MV-4-11 (cell line): ENCODE results near the gene IL1RL2.
A peak's percentile ranks its signal among the peaks of the same experiment; 100 is the strongest.

Experiments used
- DNase-seq: peaks from one replicate; lab custom pipeline; 2025; lab: John Stamatoyannopoulos, UW

The IL1RL2 gene

DNA sequence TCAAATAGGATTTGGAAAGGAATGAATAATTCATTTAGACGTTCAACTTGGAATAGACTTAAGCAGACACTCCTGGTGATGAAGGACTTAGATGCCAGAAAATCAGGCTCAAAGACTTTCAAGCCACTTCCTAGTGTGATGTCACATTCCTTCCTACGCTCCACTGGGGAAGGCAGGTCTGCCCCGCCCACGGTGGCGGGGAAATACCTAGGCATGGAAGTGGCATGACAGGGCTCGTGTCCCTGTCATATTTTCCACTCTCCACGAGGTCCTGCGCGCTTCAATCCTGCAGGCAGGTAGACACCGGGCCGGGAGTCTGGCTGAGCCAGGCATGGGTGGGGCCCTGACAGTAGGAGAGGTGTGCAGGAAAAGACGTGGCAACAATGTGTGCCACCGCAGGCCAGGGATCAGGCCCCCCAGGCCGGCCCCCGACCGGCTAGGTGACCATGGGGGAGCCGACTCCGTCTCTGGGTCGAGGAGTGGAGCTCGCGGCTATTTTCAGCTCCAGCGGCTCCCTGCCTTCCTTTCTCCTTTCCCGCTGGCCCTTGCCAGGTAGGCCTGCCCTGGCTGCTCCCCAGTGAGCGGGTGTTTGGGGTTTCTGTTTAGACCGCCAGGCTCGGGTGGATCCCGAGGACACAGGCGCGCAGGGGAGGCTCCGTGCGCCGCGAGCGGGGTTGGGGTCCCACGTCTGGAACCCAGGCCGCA, at the start of gene IL1RL2:
IL1RL2 (plus strand) TSS at position 233 of the 705 bp plus-strand sequence. CDS start 845 bp downstream, outside the sequence.
- no peak for DNase-seq

DNA sequence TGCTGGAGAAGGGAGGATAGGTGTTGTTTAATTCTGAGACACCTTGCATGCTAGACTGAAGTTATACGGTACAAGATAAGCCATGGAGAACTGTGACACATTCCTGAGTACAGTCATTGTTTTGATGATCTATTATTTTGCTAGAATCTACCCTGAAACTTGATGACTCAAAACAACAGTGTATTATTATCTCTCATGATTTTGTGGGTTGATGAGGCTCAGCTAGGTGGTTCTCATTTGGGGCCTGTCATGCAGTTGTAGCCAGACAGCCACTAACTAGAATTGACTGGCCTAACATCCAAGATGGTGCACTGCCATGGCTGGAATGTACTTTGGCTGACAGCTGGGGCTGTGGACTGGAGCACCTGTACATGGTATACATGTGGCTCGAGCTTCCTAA, 49.7 kb upstream of the IL1RL2 start:
- no peak for DNase-seq

DNA sequence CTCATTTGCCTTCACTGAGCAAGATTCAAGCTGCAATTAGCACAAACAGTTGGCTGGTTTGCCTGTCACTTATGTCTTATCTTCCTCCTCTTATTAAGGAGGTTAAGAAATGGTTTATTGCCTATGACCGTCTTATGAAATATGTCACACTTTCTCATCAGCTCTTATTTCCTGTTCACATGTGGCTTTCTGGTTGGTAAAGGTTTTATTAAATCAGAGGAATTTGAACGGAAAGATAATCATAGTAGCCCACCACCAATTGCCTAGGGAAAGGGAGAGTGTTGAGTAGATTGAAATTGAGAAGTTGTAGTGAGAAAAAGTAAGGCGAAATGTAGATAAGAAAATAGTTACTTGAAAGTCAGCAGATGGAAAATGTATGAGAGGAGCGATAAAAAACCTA, 48.5 kb upstream of the IL1RL2 start:
- peak; percentile 43 for DNase-seq

DNA sequence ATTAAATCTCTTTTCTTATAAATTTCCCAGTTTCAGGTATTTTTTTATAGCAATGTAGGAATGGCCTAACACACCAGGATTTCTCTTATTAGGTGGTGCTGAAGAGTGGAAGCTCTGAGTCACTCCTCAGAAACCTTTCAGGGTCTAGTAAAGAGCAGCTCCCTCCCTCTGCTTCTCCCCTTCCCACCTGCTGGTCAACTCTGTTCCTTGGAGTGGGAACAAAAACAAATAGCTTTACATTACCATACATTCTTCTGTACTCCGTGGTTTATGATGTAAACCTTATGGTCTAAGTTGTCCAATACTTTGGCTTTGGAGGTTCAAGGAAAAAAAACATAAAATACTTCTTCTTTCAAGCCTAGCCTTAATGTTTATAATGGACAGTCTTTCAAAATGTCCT, 47.0 kb upstream of the IL1RL2 start:
- peak; percentile 14 for DNase-seq

DNA sequence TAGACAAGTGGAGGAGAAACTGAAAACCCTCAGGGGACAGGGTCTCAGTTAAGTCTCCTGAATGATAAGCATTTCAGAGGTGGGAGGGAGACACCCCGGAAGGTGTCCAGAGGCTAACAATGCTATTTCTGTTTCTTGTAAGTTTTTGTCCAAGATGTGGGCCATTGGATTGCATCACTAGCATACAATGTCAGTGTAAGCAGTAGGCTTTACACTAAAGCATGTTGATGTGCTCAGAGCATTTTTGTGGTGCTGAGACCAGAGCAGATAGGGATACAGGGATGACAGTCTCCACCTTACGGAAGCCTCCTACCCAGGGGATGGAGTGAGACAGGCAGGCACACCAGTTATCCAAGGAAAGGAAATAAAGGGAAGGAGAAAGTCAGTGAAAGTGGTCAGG, 46.4 kb upstream of the IL1RL2 start:
- DNase-seq, result peak; percentile 10

DNA sequence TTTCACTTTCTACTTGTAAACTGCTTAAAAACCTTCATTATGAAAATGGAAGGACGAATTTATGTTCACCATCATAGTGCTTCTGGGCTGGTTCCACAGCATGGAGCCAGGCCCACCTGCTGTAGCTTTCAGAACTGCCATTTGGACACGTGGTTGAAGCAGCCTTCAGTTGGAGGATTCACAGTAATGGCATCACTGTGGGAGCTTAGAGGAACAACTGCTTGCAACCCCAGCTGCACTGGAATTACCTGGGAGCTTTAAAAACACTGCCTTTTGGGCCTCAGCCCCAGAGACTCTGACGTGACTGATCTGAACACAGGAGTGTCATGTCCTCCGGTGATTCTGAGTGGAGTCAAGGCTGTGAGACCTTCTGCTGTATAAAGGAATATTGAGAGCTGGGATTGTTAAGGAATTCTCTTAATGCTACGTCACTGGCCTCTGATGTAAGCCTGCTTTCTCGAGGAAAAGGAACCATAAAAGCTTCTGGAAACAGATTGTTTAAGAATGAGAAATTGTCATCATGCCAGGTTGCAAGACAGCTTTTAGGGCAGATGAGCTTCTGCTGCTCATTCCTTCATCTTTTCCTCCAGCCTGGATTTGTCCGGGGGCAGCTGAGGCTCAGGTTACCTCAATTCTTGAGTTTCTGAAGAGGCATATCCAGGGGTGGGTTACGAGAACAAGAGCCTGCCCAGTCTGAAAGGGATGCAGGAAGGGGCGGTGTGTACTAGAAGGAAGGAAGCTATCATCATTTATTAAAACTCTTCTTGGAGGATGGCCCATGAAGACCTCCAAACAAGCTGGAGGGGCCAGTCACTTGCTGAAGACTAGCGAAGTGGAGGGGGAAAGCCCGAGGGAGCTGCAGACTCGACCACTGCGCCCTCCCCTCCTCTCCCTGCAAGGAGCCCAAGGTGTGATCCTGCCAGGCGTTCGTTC, 45.5 kb upstream of the IL1RL2 start:
- no peak for DNase-seq

DNA sequence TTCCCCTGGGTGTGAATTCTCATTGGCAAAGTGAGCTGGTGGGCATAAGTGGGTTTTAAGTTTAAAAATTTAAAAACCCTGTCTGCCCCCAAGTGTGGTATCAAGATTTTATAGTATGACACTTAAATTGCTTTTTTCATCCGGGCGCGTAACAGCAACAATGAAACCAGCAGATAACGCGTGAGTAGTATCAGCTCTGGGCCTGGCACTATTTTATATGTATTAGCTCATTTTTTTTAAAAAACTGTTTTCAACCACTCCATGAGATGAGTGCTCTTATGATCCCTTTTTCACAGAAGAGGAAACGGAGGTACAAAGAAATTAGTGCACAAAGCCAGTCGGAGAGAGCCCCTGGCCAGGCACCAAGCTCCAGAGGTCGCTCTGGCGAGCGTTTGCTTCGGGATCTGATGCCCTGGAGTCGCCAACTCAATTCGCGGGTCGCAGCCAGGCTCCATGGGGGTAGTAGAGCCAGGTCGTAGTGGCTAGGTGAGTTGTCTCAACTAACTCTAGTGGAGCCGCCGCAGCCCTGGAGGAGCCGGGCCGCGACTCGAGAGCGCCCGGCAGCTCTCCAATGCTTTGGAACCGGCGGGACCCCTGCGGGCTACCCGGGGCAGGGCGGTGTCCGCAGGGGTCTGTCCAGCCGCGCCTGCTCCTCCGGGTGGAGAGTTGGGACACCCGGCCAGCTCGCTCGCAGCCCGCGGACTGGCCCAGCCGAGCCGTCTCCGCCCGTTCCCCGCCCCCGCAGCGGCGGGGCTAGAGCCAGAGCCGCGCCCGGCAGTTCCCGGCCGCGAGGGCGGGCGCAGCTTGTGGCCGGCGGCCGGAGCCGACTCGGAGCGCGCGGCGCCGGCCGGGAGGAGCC, 44.6 kb upstream of the IL1RL2 start, which contains the start of gene IL1R1:
IL1R1 (plus strand) TSS at position 777 of the 859 bp plus-strand sequence. CDS start 14,979 bp downstream, outside the sequence.
- no peak for DNase-seq

DNA sequence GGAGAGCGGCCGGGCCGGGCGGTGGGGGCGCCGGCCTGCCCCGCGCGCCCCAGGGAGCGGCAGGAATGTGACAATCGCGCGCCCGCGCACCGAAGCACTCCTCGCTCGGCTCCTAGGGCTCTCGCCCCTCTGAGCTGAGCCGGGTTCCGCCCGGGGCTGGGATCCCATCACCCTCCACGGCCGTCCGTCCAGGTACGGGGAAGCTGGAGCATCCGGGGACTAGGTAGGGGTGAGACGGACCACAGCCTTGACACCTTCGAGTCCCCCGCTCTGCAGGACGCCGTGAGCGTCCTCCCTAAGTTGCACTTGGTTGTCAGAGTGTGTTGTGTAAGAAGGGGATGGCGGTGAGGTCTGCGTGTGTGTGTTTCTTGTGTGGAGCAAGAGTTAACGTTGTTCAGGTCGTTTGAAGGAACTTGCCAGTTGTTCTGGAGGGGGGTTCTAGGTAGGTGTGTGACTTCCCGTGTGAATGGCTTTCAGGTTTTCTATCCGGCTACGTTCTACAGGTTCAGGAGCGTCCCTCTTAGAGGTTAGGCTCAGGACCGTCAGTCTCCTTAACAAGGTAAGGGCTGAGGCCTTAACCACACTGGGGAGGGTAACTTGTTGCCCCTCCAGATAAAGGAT, 43.9 kb upstream of the IL1RL2 start:
- no peak for DNase-seq

DNA sequence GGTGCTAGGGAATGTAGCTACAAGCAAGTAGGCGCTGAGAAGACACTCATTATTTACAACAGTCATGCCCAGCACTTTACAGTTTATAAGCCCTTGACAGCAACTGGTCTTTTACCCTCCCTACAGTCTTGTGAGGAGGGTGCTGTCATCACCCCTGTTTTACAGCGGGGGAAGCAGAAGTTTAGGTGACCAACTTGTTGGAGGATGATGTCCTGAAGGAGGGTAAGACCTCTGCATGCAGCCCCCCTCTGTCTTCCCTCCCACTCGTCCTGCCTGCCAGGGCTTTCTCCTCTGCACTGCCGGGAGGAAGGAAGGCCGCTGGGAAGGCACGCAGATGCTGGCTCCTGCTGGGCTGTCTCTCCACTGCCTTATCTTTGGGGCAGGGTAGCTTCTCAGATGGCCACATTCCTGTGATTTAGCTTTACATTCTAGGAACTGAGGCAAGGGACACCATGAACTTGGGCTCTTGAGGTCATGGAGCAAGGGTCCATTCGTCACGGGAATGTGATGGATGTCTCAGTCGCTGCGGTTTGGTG, 43.3 kb upstream of the IL1RL2 start:
- DNase-seq, result no peak

DNA sequence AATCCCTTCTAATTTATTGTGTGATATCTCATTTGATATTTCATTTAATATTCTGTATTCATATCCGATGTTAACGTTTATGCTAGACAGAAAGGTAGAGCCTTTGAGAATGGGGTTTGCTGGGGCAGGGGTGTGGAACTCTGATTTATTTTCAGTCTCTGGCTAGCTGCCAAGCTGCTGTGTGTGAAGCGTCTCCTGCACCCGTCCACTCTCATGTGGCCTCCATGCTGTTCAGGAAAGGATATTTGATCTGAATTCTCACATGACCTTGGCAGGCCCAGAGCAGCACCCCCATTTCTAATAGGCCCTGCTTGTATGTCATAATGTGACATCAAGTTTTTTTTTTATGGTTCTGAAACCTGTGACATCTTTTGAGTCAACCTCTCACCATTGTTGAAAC, 42.7 kb upstream of the IL1RL2 start:
- DNase-seq, result no peak

DNA sequence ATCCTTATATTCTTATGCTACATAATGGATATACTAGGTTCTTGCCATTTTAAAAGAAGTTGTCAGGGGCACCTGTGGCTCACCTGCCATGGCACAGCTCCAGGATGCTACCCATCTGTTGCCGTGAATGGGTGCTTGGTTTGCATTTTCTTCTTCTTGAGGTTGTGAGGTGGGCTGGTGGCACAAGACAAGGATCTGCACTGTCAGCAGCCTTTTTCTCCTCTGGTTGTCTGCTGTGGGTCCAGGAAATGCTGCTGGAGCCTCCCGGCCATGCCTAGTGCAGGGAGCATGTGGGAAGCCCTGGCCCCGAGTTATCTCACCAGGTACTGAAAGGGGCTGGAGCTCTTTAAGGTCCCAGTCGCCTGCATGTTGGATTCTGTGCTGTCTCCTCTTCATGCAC, 41.7 kb upstream of the IL1RL2 start:
- no peak for DNase-seq

DNA sequence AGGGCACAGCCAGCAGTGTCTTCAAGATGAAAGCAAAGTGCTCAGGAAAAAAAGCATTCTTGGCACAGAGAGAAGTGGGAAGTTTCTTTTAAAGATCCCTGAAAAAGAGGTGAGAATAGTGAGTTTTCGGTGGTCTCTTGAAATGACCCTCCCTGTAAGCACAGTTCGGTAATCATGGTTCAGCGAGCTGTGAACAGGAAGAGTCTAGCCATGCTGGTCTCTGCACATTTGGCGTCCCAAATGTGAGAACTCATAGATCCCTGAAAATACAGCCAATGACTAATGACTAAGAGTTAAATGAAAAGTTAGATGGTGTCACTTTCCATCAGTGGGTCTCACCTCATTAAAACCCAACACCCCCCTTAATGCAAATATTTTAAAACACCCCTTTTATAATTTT, 40.9 kb upstream of the IL1RL2 start:
- DNase-seq, result no peak

DNA sequence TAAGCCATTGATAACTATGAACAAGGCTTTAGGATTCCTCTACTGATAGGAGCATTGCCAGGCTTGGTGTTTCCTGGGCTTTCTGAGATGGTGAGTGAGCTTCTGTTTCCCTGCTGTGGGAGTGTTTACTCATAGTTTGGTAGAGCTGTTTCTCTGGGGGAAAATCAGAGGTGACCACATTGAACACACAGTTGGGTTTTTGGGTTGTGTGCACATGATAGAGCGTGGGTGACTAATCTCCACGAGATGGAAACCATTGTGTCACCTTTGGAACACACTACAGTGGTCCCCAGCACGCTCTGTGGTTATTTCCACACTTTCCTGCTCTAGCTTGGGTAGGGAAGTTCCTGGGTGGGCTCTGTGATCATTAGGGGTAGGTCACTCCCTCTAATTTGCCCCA, 38.9 kb upstream of the IL1RL2 start:
- DNase-seq, result peak; percentile 28

DNA sequence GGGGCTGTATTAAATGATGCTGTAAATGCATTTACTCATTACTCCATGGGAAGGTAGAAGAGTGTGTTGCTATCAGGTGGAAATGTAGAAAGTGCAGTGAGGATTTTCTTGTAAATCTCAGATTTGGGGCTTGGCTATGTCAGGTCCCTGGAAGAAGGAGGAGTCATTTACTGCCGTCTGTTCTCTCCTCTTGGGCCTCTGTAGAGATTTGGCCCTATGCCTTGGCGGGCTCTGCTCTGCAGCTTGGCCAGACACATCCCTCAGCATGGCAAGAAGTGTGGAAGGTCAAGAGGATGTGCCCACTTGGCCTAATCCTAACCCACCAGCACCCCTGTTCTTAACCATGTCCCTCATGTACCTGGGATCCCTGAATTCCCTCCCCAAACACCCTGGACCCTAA, 37.6 kb upstream of the IL1RL2 start:
- no peak for DNase-seq

DNA sequence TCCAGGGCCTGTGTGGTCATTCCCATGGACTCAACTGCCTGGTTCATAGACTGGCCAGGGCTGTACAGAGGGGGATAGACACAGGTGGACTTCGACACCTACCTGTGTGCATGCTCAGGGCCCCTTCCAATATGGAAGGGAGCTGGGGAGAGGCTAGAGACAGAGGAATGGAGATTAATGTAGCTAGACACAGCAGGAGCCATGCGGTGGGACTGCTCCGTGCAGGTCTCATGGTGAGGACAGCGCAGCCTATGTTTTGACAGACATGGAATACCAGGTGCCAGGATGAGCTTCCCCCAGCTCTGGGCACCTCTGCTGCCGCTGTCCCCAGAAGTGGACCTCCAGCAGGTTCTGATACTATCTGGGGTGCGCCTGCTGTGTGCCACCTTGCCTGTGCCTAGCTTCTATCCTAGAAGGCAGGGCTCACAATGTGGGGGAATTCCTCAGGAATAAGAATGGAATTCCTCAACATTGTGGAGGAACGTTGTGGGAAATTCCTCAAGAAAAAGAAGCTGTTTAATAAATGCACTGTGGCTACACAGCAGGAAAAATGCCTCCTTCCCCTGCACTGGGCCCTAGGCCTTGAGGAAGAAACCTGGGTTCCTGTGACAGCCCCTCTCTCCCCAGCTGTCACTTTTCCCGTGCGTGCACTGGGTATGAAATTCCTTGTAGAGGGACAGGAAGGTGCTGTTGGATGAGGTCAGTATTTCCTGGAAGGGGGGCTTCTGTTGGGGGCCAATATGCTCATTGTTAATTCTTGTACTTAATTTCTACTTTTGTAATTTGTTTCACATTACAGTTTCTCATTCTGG, 37.0 kb upstream of the IL1RL2 start:
- DNase-seq, result no peak

DNA sequence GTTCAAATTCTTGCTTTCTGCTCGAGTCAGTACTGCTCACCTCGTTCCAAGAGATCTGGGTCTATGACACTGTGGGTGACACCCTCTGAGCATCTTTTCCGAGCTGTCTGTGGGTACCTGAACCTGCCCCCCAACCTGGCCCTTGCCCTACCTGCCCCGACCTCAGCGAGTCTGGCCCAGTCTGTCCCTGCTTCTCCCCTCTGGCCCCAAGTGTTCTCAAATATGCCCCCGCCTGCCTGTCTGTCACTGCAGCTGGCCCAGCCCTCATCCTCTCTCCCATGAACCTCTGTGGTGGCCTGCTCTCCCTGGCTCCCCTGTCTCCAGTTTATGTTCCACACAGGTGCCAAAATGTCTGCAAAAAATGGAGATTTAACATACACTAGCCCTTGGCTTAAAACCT, 32.5 kb upstream of the IL1RL2 start:
- no peak for DNase-seq

DNA sequence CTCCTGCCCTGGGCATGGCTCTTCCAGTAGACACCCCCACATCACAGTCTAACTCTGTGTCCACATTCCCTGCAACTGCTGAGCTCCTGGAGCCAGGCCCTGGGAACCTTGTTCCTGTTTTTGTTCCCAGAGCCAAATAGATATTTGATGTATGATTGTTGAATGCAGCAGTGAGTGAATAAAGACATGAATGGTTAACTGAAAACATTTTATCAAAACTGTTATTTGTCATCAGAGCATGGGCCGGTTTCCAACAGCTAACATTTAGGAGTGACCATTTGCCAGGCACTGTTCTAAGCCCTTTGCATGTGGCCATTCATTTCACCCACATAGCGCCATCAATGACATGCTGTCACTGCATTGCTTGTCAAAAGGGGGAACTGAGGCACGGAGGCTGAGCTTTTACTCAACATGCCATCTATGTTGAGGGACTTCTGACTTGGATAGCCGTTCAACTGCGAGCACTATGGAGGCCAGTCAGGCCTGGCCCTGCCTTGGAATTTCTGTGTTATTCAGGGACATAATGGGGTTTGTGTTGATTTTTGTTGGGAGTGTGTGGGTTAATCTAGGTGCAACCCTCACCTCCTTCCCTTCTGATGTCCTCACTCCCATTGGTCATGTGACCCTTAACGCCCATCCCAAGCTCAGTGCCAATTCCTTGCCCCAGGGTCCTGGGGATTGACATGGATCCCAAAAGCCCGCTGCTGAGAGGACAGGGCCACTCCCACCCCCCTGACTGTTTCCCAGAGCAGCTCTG, 31.7 kb upstream of the IL1RL2 start:
- DNase-seq, result no peak

DNA sequence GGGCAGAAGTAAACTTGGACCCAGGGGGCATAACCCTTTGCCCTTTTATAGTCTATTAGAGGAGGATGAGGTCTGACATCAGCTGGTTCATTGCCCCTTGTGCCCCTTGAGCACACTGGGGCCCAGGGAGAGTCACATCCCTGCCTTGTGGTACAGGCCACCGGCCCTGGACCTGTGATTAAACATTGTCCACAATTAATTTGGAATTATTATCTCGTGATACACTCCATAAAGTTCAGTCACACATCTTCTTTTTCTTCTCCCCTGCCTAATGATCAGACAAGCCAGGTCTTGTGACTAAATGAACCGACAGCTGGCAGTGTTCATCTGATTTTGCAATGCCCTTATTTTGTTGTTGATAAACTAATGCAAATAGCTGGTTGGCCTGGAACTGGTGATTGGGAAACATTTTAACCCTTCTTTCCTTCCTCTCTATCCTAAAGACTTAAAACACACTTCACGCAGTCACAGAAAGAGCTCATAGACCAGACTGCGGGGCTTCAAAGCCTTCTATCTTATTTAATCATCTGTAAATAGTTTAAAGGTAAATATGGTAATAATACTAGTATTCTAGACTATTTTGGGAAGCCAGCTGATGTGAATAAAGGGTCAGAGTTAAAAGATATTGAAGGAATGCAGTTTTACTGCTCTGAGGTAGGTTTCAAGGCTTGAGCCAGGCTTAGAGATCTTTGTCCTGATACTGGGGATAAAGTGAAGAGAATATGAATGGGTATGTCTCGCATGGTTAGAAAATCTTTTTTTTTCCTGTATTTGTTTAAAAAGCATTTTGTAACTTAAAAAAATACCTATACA, 30.9 kb upstream of the IL1RL2 start:
- peak; percentile 69 for DNase-seq
